GM18858 (cell line): ENCODE measurements around the gene NHS.
"Not testable (repeated sequence)": the region's sequence is repeated elsewhere in the genome, so short reads cannot be mapped to it uniquely, and the experiment has no call there.

Source experiments
- ATAC-seq: cut with Tn5 transposase; IDR thresholded peaks from one replicate; pipeline ENCODE4 v1.9.1; 2021; ENCODE audit not compliant: unreplicated experiment

The NHS gene

DNA sequence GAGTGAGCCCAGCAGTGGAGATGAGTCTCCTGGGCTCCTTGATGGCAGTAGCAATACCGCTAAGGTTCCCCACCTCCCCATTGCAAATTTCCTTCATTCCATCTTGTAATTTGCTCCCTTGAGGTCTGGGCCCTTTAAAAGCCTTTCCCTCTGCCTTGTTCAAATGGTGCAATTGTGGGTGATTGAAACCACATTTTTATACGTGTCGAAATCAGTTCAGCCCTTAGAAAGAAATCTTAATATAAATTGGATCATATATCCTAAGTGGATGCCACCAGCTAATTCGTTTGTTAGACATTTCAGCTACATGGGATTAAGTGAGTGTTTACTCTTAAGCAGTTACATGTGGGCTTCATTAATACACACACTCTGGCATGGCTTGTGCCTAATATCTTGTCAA, 68.6 kb downstream of the NHS start:
- ATAC-seq, result no peak

DNA sequence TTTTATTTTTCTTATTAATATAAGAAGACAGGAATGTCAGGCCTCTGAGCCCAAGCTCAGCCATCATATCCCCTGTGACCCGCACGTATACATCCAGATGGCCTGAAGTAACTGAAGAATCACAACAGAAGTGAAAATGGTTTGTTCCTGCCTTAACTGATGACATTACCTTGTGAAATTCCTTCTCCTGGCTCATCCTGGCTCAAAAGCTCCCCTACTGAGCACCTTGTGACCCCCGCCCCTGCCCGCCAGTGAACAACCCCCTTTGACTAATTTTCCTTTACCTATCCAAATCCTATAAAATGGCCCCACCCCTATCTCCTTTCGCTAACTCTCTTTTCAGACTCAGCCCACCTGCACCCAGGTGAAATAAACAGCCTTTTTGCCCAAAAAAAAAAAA, 71.3 kb downstream of the NHS start:
- not testable (repeated sequence) for ATAC-seq

DNA sequence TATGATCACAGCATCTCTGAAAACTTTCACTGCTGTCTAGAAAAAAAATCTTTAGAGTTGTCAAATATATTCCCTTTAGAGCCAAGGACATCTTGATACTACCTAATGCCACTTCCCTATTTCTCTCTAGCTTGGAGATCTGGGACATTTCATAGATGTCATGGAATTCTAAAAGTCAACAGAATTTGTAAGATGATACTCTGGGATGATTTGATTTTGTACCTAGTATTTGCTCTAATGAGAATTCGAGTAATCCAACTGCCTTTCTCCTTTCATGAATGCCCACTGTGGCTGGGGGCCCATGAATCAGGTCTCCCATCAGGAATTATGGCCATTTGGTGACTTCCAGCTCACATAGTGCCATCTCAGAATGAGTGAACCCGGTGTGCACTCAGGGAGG, 73.2 kb downstream of the NHS start:
- no peak for ATAC-seq

DNA sequence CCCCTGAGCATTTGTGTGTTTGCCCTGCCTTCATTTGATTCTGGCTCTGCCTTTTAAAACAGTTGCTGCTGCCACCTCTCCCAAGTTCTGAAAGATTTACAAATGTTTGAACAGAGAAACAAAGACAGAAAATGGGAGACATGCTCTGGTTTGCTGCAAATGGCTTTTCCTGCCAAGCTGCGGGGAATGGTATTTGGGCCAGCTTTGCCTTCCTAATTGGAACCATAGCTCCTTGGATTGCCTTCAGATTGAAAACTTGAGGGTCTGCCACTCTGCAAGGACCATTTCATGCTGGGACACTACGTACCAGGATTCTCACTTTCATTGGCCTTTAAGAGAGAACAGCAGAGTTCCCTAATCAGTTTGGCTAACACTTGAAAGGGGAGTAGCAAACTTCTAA, 74.9 kb downstream of the NHS start:
- ATAC-seq, result no peak

DNA sequence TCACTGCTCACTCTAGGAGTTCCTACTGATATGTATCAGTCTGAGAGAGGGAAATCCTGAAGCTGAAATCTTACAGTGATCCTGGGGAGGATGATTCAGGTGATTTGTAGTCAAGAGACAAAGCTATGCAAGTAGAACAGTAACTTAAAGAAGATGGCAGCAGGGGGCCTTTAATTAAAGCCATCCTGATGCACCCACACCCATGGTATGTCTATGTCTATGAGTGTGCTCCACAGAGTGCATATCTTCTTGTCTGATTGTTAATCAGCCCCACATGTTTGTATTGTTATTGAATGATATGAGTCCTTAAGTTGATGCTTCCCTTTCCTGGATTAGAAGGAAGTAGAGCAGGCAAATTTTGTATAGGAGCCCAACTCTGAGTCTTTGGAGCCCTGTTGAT, 78.8 kb downstream of the NHS start:
- no peak for ATAC-seq

DNA sequence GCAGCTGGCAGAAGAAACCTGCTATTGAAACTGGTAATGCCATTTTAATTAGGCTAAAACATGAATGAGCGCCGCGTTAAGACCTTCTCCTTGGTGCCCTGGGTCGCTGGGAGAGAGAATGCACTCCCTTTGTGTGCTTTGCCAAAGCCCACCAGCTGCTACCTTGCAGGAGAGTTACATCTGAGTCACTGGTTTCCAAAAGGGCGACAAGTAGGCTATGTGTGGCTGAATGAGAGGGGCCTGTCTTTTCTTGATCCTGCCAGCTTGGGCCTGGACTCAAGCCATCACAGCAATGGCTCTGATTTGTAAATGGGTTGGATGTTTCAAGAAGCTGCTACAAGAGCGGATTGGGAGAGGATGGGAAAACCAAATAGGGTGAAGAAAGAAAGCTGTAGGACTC, 81.5 kb downstream of the NHS start:
- no peak for ATAC-seq

DNA sequence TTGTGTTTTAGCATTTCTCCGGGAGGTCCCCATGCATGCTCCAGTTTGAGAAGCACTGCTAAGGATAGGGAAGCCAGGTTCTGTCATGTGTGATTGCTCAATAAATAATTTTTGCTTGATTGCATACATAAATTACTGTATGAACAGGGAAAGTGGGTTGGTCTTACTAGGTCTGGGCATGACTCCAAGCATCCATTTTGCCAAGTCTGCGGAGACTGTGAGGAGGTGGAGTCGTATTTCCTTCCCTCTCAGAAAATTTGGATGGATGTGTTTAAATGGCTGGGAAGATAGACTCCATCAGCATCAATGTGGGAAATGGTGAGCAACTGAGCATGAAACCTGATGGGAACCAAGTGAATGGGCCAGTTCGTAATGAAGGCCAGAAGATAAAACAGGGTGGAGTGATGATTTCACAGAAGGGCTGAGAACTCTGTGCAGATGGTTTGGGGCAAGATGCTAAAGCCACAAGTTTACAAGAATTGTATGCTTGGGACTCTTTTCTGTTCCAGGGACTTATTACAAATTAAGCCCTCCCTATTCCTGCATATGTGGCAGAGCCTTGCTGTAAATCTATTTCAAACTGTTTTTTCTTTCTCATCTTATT, 84.1 kb downstream of the NHS start:
- no peak for ATAC-seq

DNA sequence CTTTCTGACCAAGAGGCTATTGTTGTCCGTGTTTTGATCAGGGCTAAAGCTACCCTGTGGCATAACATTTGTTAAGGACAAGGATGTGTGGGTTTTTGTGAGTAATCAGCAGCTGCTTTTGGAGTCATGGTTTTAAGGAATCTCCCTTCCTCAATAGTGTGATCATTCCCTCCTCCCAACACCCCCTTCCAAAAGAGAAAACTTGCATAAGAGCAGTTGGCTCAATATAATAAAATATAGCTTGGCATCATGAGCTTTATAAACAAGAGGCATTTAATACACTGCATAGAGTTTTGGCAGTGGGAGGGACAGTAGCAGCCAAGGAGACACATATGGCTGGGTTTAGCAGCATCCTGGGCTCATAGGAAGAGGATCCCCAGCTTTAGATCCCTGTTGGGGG, 84.7 kb downstream of the NHS start:
- ATAC-seq, result no peak

DNA sequence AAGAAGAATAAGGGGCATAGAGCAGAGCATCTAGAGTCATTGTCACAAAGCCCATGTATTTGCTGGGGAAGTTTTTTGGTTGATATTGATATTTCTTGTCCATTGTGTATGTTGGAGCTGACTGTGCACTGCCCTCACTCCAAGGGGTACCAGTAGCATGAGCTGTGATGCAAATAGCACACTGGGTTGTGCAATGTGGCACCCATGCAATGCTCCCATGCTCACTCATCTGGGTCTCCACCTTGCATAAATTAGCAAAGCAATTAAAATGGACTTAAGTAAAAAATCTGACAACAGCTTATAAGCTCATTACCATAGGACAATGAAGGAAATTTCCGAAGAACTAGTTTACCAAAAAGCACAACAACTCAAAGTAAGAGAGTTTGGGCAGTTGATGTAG, 87.9 kb downstream of the NHS start:
- ATAC-seq, result no peak

DNA sequence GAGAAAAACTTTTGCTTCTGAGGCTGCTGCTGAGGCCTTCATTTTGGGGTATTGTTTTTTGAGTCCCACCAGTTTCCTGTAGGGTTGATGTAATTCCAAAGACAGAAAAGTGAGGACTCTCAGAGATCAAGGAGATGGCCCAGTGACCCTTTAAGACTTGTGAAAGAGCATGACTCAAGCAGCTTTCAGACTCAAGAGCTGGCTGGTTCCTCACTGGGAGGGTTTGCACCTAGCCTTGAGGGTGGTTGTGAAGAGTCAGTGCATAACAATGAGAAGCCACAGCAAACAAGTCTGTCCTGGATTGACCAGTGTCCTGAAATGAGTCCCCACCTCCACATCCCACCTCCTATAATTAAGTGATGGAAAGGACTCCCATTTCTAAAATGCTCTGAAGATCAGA, 89.2 kb downstream of the NHS start:
- no peak for ATAC-seq

DNA sequence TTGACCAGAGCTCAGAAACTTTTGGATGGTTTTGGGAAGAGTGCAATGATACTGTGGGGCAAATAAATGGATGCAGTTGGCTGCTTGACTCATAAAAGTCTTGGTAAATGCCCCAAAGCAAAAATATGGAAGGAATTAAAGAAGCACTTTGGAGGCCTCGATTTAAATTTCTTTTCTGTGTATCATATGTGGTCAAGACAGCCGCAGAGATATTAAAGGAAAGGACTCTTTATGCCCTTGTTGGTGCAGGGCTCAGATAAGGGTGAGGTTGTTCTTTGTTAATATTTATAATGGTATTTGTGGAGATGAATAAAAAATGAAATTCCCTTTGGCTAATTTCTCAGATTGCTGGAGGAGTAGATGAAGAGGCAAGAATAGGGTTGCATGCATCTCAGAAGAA, 90.2 kb downstream of the NHS start:
- ATAC-seq, result no peak

DNA sequence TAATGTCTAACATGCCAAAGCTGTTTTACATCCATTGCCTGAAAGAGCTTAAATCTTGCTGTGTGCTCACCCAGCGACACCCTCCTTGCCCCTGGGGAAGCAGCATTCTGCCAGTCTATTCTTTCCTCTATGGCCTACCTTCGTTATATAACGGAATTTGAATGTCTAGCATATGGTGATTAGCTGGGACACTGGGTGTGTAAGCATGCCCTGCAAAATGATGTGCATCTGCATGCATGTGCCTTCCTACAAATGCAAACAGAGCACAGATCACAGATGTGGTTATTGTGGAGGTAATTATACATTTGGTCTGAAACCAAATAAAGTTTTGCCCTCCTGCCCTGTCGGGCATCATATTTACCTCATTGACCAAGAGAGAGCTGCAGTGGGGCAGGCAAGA, 90.8 kb downstream of the NHS start:
- ATAC-seq, result no peak

DNA sequence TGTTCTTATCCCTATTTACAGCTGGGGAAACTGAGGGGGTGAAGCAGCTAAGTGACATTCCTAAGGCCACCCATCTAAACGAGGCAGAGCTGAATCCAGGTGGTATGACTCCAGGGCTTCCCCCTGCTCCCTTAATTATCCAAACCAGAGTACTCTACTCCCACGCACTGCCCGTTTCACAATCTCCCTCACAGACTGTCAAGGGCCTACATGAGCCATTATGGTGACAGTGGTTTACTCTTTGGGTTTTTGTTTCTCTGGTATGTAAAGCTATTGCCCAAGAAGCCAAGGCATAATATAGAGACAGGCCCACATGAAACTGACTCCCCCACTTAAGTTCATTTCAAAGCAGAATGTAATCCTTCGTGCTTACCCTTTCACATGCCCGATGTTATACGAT, 95.1 kb downstream of the NHS start:
- no peak for ATAC-seq

DNA sequence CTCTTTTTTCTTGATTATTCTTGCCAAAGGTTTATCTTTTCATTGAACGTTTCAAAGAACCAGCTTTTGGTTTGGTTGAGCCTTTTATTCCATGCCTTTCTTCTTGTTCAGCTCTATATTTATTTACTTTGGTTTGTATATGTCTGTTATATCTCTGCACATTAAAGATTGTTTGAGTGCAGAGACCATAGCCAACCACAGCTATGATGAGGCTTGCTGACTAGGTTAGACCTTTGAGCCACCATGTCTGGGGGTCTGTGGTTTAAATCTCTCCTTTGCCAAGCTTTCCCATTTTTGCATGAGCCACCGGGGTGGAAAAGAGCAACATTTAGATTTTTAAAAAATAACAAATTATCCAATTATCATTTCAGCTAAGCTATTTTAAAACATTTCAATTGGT, 96.1 kb downstream of the NHS start:
- ATAC-seq, result no peak

DNA sequence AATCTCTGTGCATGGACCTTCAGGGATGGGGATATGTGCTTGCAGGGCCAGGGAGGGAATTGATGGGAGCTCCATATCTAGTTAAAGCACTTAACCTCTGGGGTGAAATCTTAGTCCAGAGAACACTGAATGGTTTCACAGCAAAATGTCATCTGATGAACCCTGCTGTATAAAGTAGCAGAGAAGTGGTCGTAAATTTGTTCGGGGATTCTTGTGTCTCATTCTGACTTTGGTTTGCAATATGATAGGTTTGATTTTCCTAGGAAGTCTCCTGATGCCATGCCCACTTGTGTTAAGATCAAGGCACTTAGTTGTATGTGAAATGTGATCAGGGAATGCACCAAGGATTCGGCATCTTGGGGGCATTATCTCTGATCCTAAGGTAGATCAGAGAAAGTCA, 96.9 kb downstream of the NHS start:
- ATAC-seq, result no peak

DNA sequence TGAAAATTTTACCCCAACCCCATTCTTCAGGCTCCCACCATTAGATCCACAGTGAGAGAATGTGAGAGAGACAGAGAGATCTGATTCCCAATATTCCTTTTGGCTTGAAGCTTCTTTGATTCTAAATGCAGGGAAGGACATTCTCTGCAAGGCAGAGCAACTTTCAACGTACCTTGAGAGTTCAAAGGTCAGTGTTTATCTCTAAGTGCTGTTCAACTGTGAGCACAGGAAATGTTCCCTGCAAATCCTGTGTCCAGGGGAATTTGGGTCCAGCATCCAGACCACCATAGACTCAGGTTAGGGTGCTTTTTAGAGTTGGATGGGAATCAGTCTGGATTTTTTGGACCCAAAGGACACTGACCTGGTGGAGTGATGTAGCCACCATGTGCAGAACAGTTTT, 97.4 kb downstream of the NHS start:
- ATAC-seq, result no peak

DNA sequence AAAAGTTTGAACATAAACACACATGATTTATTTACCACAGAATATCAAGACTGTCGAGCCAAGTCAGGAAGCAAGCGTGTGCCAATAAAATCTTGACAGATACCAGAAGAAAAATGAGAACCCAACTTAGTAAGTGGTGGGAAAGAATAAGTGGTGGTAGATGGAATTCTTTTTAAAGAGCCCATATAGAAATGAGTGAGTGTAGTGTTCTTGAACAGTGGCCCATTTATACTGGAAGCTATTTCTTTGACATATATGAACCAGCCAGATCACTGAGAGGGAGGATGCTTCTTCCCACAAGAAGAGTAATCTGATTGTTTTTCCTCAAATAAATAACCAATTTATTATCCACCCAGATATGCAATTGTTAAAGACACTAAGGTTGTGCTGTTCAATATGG, 98.0 kb downstream of the NHS start:
- ATAC-seq, result no peak

DNA sequence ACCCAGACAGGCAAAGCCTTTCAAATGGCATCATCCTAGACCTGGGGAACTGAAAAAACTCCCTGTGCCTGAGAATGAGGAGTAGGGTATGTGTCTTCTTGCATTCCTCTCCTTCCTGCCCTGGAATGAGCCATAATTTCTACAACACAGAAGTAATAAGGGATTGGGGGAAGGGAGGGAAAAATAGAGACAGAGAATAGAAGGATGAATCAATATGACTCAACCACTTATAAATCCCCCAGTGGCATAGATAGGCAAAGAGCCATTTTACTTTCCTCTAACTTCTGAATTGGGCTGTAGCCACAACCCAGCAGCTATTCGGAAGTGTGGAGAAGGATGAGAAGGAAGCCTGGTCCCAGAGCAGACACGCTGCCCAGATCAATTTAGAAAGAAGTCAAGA, 99.9 kb downstream of the NHS start:
- ATAC-seq, result no peak

DNA sequence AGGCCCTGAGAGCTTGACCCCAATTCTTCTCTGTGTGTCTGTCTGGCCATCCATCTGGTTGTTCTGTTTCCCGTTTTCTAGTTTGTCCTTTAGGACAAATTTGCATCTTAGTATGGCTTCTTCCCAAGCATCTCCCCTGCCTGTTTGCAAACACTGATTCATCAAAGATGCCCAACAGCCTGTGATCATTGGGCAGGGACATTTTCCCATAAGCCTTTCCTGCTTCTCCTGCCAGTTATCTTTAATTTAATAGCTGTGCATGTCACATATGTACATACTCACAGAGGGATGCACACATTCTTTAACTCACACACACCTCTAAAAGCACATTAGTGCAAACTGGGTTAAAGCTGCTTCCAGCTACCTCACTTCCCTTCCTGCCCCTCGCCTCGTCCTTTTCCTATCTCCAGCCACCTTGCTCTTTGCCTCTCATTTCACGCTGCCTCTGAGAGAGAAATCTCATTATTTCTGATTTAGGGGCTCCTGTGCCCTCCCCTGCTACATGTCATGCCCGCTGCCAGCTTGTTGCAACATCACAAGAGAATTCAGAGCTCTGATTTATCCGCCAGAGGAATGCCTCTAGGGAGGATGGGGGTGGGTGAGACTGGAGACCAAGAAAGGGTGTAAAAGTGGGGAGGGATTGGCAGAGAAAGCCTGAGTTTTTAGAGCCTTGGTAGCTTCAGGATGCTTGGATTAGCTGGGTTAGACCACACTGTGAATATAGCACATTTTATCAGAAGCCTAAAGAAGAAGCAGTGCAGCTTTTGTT, 100.6 kb downstream of the NHS start:
- ATAC-seq, result no peak

DNA sequence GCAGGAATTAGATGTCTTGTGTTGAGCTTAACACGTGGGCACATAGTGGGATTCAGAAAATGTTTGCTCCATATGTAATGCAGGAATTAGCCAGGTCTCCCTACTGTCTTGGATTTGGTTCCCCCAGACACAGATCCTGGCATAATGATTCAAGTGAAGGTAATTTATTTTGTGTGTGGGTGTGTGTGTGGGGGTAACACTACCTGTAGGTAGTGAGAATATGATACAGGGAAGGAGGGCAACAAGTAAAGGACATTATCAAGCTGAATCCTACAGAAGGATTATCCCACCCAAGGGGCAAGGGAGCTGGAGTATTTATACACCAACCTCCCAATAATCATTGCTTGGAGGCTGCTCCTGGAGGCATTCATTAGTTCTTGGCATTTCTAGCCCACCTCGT, 101.4 kb downstream of the NHS start:
- ATAC-seq, result no peak

DNA sequence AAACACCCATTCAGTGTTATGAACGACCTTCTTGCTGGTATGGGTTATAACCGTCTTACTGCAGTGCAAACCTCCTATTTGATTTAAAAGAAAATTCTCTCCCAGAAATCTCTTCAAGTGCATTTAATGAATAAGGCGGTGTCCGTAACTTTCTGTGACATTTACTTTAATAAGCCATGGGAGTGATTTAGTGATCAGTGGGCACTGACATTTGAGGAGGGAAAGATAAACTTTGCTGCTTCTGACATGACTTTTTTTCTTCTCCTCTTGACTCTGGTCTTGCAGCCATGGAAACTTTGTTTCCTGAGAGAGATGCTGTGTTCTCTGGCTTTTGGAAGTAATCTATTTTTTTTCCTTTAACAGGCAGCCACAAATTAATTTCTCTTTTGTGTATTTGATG, 106.1 kb downstream of the NHS start:
- ATAC-seq, result no peak

DNA sequence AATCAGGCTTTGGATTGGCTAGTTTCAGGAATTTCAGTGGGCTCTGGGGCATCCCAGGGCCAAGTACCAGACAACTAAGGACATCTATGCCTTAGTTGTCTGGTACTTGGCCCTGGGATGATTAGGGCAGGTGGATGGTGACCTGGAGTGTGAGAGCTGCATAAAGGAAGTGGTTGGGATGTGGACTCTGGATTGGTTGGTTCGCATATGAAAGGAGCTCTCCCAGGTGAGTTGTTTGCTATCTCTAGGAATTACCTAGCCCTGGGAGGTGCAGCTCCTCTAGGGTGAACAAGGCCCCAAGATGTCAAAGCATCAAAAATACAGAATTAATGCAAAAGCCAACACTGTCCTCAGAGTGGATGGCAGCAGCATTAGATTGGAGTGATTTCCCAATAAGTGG, 109.6 kb downstream of the NHS start:
- no peak for ATAC-seq

DNA sequence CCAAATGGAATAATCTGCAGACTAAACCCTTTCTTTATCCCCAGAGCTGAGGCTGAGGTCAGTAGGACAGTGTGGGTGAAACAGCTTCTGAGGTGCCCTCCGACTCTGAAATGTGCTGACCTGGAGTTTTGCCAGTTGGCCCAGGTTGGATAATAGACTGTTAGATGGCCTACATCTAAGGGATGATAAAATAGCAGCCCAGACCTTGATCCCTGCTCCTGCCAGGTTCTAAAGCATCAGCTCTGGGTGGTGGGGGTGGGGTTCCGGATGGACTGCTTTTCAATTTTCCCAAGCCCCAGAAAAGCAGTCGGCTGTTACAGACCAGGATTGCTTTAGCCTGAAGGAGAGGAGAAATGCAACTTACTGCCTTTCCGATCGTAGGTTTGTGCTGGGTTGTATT, 110.4 kb downstream of the NHS start:
- ATAC-seq, result no peak
